CD4-positive, alpha-beta T cell treated with Interleukin-4 for 1 hour (primary cell): ENCODE measurements around the gene MPRIP.
"Not testable (repeated sequence)": the region's sequence is repeated elsewhere in the genome, so short reads cannot be mapped to it uniquely, and the experiment has no call there.

Experiments used
- DNase-seq, 2 donors: peaks; one replicate each; pipeline ENCODE4 v3.0.0-alpha.2; 2020 to 2022

The MPRIP gene

GRCh38 chr17:17191961-17192381 is 149.7 kb downstream of the MPRIP start:
- DNase-seq = no peak

GRCh38 chr17:17195466-17195865 is 153.2 kb downstream of the MPRIP start:
- DNase-seq = not testable (repeated sequence)

GRCh38 chr17:17196776-17197175 is 154.5 kb downstream of the MPRIP start:
- no peak for DNase-seq

GRCh38 chr17:17198281-17198680 is 156.0 kb downstream of the MPRIP start:
- DNase-seq = no peak

GRCh38 chr17:17200311-17200710 is 158.1 kb downstream of the MPRIP start:
- no peak for DNase-seq

- DNase-seq = no peak
Measured at GRCh38 chr17:17200831-17201230, 158.6 kb downstream of the MPRIP start.

GRCh38 chr17:17201271-17201670 is 159.0 kb downstream of the MPRIP start:
- no peak for DNase-seq

- DNase-seq = no peak
Measured at GRCh38 chr17:17201907-17202306, 159.7 kb downstream of the MPRIP start.

- DNase-seq = no peak
Measured at GRCh38 chr17:17203173-17203730, 161.0 kb downstream of the MPRIP start.

GRCh38 chr17:17204041-17204591 is 161.9 kb downstream of the MPRIP start:
- no peak for DNase-seq

GRCh38 chr17:17204635-17205231 is 162.5 kb downstream of the MPRIP start:
- no peak for DNase-seq

GRCh38 chr17:17205368-17206123 is 163.3 kb downstream of the MPRIP start:
- peak; percentile 45 to 48 for DNase-seq

GRCh38 chr17:17206124-17206912 is 164.1 kb downstream of the MPRIP start, which contains the start of gene PLD6:
Gene PLD6 (minus strand): TSS chr17:17206333. CDS start chr17:17206286, 47 bp downstream.
- DNase-seq = peak; percentile 93 to 95

- no peak for DNase-seq
Measured at GRCh38 chr17:17206913-17207335, 164.7 kb downstream of the MPRIP start.

GRCh38 chr17:17207998-17208397 is 165.7 kb downstream of the MPRIP start:
- no peak for DNase-seq

GRCh38 chr17:17213775-17214174 is 171.5 kb downstream of the MPRIP start:
- DNase-seq = no peak

- no peak for DNase-seq
Measured at GRCh38 chr17:17214646-17215436, 172.6 kb downstream of the MPRIP start.

GRCh38 chr17:17215575-17215974 is 173.3 kb downstream of the MPRIP start:
- no peak for DNase-seq

GRCh38 chr17:17216236-17216635 is 174.0 kb downstream of the MPRIP start:
- DNase-seq = no peak

GRCh38 chr17:17216776-17217175 is 174.5 kb downstream of the MPRIP start:
- no peak for DNase-seq

- no peak for DNase-seq
Measured at GRCh38 chr17:17217995-17218394, 175.7 kb downstream of the MPRIP start.

- no peak for DNase-seq
Measured at GRCh38 chr17:17220529-17220928, 178.3 kb downstream of the MPRIP start.
